HG02852 (cell line): ENCODE data around the gene TRMT2A.

Experiments used
- ATAC-seq: cut with Tn5 transposase; IDR thresholded peaks from one replicate; pipeline ENCODE4 v1.9.1; 2021; ENCODE audit warnings: mild to moderate bottlenecking, moderate library complexity; ENCODE audit not compliant: unreplicated experiment

TRMT2A gene

DNA sequence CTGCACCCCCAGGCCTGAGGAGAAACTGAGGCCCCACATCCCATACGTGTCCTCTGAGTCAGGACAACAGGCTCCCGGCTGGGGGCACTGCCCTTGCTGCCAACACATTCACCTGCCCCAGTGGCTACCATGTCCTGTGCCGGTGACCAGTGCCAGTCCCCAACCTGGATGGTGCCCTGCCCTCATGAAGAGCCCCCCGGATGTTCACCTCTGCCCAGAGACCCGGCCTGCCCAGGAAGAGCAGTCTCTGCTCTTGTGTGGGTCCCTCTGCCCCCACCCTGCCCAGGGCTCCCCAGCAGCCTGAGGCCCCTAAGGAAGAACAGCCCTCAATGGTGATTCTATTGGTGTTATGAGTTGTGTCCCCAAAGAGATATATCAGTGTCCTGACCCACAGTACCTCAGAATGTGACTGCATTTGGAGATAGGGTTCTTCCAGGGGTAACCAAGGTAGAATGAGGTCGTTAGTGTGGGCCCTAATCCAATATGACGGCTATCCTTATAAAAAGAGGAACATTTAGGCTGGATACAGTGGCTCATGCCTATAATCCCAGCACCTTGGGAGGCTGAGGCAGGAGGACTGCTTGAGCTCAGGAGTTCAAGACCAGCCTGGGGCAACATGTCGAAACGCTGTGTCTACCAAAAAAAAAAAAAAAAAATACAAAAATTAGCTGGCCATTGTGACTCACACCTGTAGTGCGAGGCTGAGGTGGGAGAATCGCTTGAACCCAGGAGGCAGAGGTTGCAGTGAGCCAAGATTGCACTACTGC lies 50.2 kb downstream of the TRMT2A start:
- ATAC-seq: no peak

DNA sequence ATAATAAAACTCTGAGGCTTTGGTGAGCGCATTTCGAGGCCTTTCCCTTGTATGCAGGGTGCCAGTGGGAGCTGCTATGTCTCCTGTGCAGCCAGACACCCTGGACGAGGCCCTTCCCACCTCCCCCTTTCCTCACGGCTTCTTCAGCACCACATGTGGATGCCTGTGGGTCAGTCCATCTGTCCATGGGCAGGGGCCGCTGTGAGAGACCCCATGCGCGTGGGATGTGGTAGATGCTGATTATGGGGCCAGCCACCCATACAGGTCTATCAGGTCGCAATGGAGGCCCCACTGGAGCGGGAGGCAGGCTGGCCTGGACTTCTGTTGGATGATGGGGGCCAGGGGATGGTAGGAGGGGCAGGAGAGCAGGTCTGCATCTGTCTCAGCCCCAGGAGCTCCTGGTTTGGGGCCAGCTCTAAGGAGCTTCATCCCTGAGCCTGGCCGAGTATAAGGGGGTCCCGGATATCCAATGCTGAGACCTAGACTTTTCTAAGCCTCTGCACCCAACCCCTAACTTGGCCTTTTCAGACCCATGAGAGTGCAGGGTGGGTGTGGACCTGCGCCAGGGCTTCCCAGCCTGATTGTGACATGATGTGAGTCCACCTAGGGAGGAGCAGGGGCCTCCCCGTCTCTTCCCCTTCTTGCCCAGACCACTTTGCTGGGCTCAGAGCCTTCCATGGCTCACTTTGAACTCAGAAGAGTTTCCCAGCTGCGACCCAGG lies 51.0 kb downstream of the TRMT2A start:
- ATAC-seq: no peak

- ATAC-seq: no peak
These were observed 52.3 kb downstream of the TRMT2A start for GRCh38 chr22:20064545-20065262.

DNA sequence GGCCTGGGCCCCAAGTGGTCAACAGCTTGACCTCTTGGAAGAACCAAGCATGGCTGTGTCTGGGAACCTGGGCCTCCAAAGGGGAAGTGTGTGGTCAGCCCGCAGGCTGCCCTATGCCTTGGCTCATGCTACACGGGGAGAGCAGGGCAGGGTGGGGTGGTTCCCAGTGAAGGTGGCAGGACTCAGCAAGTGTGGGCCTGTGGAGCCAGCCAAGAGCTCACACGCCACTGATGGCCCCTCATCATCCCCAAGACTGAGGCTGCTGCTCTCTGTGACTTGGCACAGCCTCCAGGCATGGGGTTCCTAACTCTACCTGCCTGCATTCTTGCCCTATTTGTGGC lies 52.9 kb downstream of the TRMT2A start:
- ATAC-seq: no peak

DNA sequence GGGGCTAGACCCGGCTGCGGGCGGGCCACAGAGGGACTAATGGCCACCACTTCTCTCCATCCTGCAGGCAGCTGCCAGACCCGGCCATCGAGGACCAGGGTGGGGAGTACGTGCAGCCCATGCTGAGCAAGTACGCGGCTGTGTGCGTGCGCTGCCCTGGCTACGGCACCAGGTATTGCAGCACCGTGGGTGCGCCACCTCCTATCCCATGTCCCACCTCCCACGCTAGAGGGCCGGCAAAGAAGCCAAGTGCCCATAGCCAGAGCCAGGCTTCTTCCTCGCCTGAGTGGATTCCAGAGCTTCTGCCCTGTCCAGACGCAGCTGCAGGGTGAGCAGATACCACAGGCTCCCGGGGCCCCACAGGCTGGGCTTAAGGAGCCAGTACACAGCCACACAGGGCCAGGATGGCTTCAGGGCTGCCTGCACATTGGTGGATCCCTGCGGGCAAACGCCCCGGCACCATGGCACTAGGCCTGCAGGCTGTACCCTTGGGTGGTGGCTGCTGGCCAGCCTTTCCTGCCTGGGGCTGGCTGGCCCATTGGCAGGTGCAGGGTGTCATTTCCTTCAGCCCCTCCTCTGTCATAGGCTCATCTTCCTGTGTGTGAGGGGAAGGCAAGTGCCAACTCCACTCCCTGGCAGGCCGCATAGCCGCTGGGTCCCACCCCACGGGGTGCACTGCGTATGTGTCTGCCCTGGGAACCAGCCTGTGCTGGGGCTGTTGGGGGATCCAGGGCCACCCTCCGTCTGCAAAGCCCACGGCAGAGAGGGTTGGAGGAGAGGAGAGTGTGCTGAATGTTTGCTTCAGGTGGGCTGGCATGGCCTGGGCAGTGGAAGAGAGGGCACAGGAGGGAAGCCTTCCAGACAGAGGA lies 53.5 kb downstream of the TRMT2A start:
- ATAC-seq: no peak

- no peak for ATAC-seq
These were observed 54.3 kb downstream of the TRMT2A start for GRCh38 chr22:20062766-20063083.

DNA sequence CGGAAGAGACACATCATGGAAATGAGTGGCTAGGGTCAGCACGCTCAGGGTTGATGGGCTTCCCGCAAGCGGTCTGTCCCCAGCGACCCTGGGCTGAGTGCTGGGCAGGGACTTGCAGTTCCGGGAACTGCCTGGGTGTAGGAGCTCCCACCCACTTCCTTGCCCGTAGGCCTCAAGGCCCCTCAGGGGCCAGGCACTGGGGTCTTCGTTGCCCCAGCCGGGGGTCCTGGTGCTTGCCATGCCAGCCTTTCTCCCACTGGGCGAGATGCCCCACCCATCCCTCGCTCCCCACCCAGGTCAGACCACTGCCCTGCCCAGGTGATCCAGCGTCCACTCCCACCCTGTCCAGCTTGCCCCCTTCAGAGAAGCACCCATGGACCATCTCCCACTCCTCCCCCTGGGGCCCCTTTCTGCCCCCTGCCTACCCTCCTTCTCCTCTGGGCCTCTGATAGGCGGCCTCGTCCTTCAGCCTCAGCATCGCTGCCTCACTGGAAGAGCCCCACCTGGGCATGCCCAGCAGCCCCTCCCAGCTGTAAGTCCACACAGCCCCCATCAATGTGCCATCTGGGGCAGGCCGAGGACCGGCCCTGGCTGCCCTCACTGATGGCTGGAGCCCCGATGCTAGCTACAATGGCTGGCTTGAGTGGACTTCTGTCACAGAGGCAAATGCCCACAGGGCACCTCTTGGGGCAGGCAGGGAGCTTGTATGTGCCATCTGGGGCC lies 54.8 kb downstream of the TRMT2A start:
- ATAC-seq: no peak
